Fibroblast of pulmonary artery (primary cell): ENCODE data around the gene GSTA3.
"Not testable (repeated sequence)": the region's sequence is repeated elsewhere in the genome, so short reads cannot be mapped to it uniquely, and the experiment has no call there.

ENCODE experiments used
- DNase-seq: peaks from one replicate; pipeline ENCODE4 v3.0.0-alpha.2; 2010; ENCODE audit warnings: low read depth
- H3K4me3 ChIP-seq: replicated peaks from 2 replicates; pipeline ENCODE4 v1.5.1; 2011; ENCODE audit warnings: low read depth, mild to moderate bottlenecking, control low read depth, low read length, moderate library complexity
- TF ChIP-seq, protein P1 (sequence below): IDR thresholded peaks from 2 replicates; pipeline ENCODE4 v1.5.1; 2011; ENCODE audit warnings: mild to moderate bottlenecking, control low read depth, low read length, inconsistent platforms; ENCODE audit errors: missing control alignments

Gene GSTA3

DNA sequence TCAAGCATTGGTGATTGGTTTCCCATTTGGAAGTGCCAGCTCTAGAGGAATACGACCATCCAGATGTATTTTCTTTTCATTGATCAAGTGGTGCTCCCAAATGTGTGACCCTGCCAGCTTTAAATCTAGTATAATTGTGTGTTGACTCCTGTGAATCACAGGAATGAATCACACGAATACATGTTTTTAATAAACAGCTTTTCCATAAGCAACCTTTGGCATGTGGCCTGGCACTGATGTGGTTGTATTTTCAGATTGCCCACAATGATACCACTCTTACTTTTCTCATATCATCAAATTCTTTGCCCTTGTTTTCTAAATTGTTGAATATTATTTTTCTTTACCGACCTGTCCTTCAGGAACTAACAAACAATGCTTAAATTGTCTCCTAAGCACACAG is 367 bp downstream of the GSTA3 start:
- TF ChIP-seq, protein P1, sequence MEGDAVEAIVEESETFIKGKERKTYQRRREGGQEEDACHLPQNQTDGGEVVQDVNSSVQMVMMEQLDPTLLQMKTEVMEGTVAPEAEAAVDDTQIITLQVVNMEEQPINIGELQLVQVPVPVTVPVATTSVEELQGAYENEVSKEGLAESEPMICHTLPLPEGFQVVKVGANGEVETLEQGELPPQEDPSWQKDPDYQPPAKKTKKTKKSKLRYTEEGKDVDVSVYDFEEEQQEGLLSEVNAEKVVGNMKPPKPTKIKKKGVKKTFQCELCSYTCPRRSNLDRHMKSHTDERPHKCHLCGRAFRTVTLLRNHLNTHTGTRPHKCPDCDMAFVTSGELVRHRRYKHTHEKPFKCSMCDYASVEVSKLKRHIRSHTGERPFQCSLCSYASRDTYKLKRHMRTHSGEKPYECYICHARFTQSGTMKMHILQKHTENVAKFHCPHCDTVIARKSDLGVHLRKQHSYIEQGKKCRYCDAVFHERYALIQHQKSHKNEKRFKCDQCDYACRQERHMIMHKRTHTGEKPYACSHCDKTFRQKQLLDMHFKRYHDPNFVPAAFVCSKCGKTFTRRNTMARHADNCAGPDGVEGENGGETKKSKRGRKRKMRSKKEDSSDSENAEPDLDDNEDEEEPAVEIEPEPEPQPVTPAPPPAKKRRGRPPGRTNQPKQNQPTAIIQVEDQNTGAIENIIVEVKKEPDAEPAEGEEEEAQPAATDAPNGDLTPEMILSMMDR = no peak
- no peak overlapping the region for H3K4me3 ChIP-seq
- no peak for DNase-seq

DNA sequence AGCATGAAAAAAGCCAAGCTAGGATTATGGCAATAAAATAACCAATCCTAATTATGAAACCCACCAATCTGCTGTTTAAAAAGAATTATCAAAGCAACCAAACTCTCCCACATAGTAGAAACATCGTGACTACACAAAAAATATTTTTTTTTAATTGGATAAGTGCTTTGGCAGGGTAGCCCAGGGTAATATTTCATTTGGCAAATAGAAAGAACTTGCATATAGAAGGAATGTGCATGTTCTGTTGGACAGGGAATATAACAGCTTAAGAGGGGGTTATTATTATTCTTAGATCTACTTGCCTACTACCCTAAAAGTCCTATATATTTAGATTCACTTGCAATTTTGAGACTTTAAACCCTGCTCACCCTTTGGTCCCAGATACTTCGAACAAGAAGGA is 972 bp downstream of the GSTA3 start:
- no peak overlapping the region for H3K4me3 ChIP-seq
- TF ChIP-seq, protein P1 = no peak
- DNase-seq = no peak

DNA sequence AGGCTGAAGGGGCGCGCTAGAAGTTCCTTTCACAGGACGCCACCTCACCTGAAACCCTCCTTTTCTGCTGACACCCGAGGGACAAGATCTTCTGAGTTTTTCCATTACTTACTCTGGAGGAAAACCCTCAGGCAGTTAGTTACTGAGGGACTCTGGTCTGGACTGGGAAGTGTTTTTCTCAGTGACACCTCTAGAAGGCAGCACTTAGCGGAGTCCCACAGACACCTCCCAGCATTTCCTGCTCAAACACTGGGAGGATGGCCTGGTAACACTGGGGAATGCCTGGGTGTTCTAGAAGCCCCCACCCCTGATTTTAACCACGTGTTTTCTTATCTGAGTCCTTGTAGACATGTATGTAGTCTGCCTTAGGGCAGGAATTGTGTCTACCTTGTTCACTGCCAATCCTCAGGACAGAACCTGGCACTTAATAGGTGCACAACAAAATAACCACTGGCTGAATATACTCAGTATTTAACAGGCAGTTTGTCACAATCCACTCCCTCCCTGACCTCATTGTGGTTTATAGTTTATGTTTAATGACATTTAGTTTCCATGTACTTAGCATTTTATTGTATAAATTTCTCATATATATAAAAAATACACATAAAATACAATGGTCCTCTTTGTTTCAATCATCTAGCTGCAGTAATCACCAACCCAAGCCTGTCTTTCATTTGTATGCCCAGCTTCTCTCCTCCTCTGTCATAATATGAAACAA is 4.8 kb downstream of the GSTA3 start:
- DNase-seq = peak; percentile 12
- no peak overlapping the region for H3K4me3 ChIP-seq
- TF ChIP-seq, protein P1 = peak; percentile 40

GRCh38 chr6:52900536-52900935 is 9.0 kb downstream of the GSTA3 start:
- TF ChIP-seq, protein P1 = no peak
- DNase-seq = no peak
- no peak overlapping the region for H3K4me3 ChIP-seq

DNA sequence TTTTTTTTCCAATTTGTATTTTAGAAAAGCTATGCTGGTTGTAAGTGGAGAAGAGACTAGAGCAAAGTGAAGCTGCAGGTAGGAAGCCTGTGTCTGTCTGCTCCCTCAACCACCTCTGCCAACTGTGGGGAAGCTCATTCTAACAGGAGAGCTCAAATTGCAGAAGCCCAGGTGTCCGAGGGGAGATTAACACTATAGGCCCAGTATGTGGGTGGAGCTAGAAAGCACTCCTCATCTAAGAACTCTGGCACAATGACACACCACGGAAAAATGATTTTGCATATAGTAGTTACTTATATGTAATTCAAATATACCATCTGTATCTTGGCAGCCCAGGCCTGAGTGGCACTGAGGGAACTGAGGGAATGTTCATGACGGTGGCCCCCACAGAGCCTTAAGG is 13.7 kb downstream of the GSTA3 start:
- not testable (repeated sequence) for H3K4me3 ChIP-seq, DNase-seq

DNA sequence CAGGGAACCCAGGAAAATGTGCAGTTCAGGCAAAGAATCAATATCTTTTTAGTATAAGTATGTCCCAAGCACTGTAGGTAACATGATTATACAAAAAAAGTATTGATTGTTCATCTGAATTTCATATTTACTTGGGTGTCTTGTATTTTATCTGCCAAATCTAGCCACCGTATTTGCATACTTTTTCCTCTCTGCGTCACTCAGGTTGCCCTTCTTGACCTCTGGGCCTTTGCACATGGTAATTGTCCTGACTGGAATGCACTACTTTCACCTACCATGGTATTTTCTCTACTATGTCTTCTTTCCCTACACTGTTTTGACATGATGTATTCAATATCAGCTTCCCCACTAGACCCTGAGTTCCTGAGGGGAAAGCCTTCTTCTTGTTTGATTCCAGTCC is 15.2 kb downstream of the GSTA3 start:
- TF ChIP-seq, protein P1 = no peak
- no peak overlapping the region for H3K4me3 ChIP-seq
- no peak for DNase-seq

DNA sequence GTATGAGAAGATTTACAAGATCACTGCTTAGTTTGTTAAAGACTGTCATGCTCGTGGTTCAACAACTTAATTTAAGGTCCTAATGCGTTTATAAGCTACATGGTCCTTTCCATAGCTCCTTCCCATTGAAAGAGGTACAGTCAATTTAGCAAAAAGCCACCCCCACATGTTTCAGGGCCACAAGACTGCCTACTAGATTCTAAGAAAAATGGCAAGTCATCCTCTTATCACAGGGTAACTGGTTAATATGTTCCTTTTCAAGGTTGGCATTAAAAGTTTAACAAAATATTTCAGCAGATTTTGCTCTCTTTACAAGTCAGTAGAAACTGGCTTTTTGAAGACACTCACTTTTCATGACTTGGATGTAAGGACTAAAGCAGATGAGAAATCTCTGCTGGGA is 15.7 kb downstream of the GSTA3 start:
- no peak overlapping the region for H3K4me3 ChIP-seq
- DNase-seq = no peak
- TF ChIP-seq, protein P1 = no peak

DNA sequence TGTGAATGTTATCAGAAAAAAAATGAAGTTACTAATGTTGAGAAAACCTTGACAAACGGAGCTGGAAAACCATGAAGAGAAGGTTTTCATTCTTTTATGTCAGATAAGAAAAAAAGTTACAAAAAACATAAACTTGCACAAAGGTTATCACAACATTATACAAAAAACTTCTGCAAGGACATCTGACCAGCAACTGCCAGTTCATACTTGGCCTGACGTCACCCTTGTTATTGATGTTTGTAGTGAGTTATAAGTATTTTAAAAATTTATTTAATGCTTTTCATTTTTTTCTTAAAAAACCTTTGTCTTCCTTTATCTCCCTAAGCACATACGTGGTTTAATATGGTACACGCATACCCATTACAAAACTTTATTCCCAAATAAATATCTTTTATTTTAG is 16.3 kb downstream of the GSTA3 start:
- TF ChIP-seq, protein P1 = no peak
- DNase-seq = no peak

More for the DNA sequence above, 16.3 kb downstream of the GSTA3 start:
- H3K4me3 ChIP-seq = no peak overlapping the region
